Coronary artery (tissue), 2 donors: ENCODE data around the gene ZNF646.
"Not testable (repeated sequence)": the region's sequence is repeated elsewhere in the genome, so short reads cannot be mapped to it uniquely, and the experiment has no call there.

Experiments
- DNase-seq: peaks from one replicate; pipeline ENCODE4 v3.0.0-alpha.2; 2017; ENCODE audit warnings: low spot score
- H3K27ac ChIP-seq, 2 donors: fragments of 200-600 bp; sonication (generic); one replicate each; pipeline ENCODE4 v1.5.1; 2016 to 2019
- H3K4me3 ChIP-seq: fragments of 200-600 bp; sonication (generic); 2 replicates; pipeline ENCODE4 v1.5.1; 2016; ENCODE audit warnings: mild to moderate bottlenecking, moderate library complexity
- TF ChIP-seq, protein P1 (sequence below): fragments of 200-600 bp; sonication (generic); IDR thresholded peaks from one replicate; pipeline ENCODE4 v1.5.1; 2019; ENCODE audit warnings: antibody characterized with exemption

The ZNF646 gene

GRCh38 chr16:31094424-31095120, 20.4 kb downstream of the ZNF646 start, which contains the start of gene VKORC1:
Gene VKORC1 (minus strand): TSS chr16:31094797. CDS start chr16:31094729, 68 bp downstream.
- peak within 1 kb of the TSS; percentile 93 for H3K4me3 ChIP-seq
- peak; percentile 98 for DNase-seq
- peak within 1 kb of the TSS; percentile 77 to 94 for H3K27ac ChIP-seq
- TF ChIP-seq, protein P1, sequence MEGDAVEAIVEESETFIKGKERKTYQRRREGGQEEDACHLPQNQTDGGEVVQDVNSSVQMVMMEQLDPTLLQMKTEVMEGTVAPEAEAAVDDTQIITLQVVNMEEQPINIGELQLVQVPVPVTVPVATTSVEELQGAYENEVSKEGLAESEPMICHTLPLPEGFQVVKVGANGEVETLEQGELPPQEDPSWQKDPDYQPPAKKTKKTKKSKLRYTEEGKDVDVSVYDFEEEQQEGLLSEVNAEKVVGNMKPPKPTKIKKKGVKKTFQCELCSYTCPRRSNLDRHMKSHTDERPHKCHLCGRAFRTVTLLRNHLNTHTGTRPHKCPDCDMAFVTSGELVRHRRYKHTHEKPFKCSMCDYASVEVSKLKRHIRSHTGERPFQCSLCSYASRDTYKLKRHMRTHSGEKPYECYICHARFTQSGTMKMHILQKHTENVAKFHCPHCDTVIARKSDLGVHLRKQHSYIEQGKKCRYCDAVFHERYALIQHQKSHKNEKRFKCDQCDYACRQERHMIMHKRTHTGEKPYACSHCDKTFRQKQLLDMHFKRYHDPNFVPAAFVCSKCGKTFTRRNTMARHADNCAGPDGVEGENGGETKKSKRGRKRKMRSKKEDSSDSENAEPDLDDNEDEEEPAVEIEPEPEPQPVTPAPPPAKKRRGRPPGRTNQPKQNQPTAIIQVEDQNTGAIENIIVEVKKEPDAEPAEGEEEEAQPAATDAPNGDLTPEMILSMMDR = no peak

DNA sequence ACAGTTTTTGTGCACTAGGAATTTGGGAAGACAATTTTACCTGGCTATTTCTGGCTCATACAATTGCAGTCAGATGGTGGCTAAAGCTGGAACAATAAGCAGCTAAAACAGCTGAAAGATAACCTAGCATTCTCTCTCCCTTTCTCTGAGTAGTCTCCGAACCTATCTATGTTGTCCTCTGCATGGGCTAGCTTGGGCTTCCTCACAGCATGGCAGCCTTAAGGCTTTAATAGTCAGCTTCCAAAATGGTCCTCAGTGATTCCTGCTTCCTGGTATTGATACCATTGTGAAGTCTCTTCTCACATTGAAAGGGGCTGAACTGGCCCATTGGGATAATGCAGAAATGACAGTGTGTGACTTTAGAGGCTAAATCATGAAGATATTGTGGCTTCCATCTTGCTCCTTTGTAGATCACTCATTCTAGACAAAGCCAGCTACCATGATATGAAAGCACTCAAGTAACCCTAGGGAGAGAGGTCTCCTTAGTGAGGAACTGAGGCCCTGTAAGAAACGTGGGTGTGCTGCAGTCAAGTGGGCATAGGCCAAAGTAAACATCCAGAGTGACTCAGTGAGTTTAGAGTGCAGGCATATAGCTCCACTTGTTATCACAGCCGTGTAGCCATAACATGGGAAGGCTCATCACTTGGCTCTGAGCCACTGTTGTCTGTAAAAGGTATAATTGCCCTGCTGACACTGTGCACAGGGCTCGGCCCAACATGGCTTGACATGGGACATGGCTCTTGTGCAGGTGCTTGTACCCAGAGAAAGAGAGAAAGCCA, 25.8 kb downstream of the ZNF646 start:
- no peak for DNase-seq
- TF ChIP-seq, protein P1 = no peak
- Histone ChIP-seq H3K27ac (no peak overlapping the region), H3K4me3 (no peak overlapping the region)

DNA sequence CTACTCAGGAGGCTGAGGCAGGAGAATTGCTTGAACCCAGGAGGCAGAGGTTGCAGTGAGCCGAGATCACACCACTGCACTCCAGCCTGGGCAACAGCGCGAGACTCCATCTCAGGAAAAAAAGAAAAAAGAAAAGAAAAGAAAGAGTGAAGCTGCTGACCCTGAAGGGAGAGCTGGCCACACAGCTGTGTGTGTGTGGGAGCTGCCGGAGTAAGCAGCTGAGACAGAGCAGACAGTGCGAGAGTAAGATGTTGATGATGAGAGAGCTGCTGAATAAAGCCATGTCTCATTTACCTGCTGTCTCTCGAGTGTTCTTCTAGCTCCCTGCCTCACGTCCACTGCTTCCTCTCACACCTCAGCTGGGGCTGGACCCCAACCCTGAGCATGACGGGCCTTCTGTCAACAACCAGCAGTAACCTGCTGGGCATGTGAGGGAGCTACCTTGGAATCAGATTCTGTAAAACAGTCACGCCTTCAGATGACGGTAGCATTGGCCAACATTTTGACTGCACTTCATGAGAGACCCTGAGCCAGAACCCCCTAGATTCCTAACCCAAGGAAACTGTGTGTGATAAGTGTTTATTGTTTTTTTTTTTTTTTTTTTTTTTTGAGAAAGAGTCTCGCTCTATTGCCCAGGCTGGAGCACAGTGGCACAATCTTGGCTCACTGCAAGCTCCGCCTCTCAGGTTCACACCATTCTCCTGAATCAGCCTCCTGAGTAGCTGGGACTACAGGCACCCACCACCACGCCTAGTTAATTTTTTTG, 26.8 kb downstream of the ZNF646 start:
- H3K27ac ChIP-seq, DNase-seq, H3K4me3 ChIP-seq: not testable (repeated sequence)

- TF ChIP-seq, protein P1 = peak; percentile 70
- peak overlapping the region in 1 of 2 donors; percentile 65 for H3K27ac ChIP-seq
- no peak for DNase-seq
- peak overlapping the region; percentile 62 for H3K4me3 ChIP-seq
Measured at GRCh38 chr16:31105677-31106213, 31.5 kb downstream of the ZNF646 start.

GRCh38 chr16:31106509-31107464, 32.6 kb downstream of the ZNF646 start:
- TF ChIP-seq, protein P1 = no peak
- DNase-seq = no peak
- H3K4me3 ChIP-seq = no peak overlapping the region
- H3K27ac ChIP-seq = no peak overlapping the region

DNA sequence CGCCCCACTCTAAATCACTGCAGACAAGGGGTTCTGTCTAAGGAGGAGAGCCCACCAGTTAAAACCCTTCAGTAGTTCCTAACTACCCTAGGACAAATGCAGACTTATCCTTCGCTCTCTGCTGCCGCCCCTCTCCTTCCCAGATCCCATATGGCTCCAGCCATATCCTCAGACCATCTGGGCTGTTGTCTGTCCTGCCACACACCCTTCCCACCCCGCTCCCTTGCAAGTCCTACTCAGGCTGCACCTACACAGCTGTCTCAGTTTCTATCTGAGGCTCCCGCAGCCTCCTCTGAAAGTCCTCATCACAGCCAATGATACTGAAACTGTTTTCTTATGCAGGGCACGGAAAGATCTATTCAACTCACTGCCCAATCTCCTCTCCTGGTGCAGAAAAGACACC, 33.2 kb downstream of the ZNF646 start:
- TF ChIP-seq, protein P1 = no peak
- no peak overlapping the region for H3K27ac ChIP-seq
- DNase-seq = no peak
- no peak overlapping the region for H3K4me3 ChIP-seq
